GM19035 (cell line): ENCODE measurements around the gene DNM2.
"Not testable (repeated sequence)": the region's sequence is repeated elsewhere in the genome, so short reads cannot be mapped to it uniquely, and the experiment has no call there.

Experiments used
- ATAC-seq: cut with Tn5 transposase; IDR thresholded peaks from one replicate; pipeline ENCODE4 v1.9.1; 2021; ENCODE audit not compliant: unreplicated experiment

DNM2 gene

GRCh38 chr19:10856899-10857298 lies 139.0 kb downstream of the DNM2 start:
- ATAC-seq, result not testable (repeated sequence)

- ATAC-seq, result no peak
Measured at GRCh38 chr19:10858204-10858828, 140.4 kb downstream of the DNM2 start.

- no peak for ATAC-seq
Measured at GRCh38 chr19:10861103-10861651, 143.3 kb downstream of the DNM2 start.

- no peak for ATAC-seq
Measured at GRCh38 chr19:10862561-10863106, 144.8 kb downstream of the DNM2 start.

GRCh38 chr19:10863107-10863717 lies 145.3 kb downstream of the DNM2 start:
- ATAC-seq, result no peak

GRCh38 chr19:10864538-10864899 lies 146.6 kb downstream of the DNM2 start:
- ATAC-seq, result no peak

GRCh38 chr19:10866495-10866894 lies 148.6 kb downstream of the DNM2 start:
- ATAC-seq, result no peak

GRCh38 chr19:10868872-10869547 lies 151.1 kb downstream of the DNM2 start:
- no peak for ATAC-seq

GRCh38 chr19:10869872-10870311 lies 152.0 kb downstream of the DNM2 start:
- not testable (repeated sequence) for ATAC-seq

- no peak for ATAC-seq
Measured at GRCh38 chr19:10870501-10870954, 152.6 kb downstream of the DNM2 start.

- peak; percentile 71 for ATAC-seq
Measured at GRCh38 chr19:10870955-10871603, 153.2 kb downstream of the DNM2 start, which contains the start of gene CARM1. Gene CARM1 (plus strand): TSS chr19:10871553. CDS start chr19:10871703, 150 bp downstream.

- peak; percentile 19 for ATAC-seq
Measured at GRCh38 chr19:10871711-10872545, 154.0 kb downstream of the DNM2 start.

GRCh38 chr19:10872546-10873107 lies 154.7 kb downstream of the DNM2 start:
- ATAC-seq, result no peak

- no peak for ATAC-seq
Measured at GRCh38 chr19:10874024-10874423, 156.1 kb downstream of the DNM2 start.

- ATAC-seq, result peak; percentile 52
Measured at GRCh38 chr19:10876459-10877240, 158.8 kb downstream of the DNM2 start.

GRCh38 chr19:10877608-10878007 lies 159.7 kb downstream of the DNM2 start:
- ATAC-seq, result not testable (repeated sequence)

- ATAC-seq, result no peak
Measured at GRCh38 chr19:10878253-10878652, 160.4 kb downstream of the DNM2 start.
